ENCODE results near the gene USP15.
"Not testable (repeated sequence)": the region's sequence is repeated elsewhere in the genome, so short reads cannot be mapped to it uniquely, and the experiment has no call there.

The USP15 gene

DNA sequence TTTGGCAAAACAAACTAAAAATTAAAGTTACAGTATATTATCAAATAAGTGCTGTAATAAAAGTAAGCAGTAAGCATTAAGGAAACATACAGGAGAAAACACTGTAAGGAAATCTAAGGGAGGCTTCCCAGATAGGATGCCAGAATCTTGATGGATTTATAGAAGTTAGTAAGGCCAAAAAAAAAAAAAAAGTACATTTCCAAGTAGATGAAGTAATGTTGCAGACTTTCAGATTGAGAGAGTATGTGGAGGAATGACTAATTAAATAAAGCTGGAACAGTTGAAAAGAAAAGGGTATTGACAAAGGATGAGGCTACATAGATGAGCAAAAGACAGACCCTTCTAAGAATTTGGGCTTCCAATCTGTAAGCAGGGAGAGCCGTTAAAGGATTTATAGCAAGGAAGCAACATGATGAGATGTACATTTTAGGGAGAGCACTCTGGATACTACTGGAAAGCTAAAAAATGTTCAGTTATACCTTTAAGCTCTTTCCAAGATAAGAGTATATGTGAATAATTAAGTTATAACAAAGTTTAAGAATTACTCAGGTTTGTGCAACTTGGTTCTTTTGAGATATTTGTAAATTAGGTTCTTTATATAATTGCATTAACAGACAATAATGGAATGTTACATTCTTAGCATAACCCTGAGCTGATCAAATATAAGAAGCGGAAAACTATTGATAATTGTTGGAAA lies 119.0 kb downstream of the USP15 start:
- DNase-seq = no peak

DNA sequence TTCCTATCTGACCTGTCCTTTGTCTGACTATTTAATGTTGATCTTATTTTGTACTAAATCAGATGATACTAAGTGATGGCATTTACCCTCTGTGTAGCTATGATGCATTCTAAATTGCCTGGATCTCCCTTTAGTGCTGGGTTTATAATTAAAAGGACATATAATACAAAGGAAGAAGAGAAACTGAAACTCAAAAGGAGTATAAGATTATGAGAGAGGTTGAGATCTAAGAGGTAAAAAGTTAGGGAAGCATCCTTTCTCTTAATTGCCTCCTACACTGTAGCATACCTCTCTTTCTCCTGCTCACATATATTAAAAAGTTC lies 119.5 kb downstream of the USP15 start:
- no peak for DNase-seq

DNA sequence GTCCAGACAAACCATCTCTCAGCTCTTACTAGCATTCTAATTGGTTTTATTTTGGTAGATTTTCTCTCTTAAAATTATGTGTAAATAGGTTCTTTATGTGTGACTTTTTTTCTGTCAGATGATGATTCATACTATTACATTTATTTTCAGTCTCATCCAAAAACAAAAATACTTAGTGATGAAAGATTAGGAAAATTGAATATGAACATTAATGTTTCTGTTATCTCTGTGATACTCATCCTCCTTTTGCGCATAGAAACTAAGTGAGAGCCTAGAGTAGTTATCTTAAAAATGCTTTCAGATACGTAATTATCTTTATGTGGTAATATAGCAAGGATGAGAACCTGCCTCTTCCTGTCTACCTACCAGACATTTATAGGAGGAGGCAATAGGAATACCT lies 122.3 kb downstream of the USP15 start:
- no peak for DNase-seq

DNA sequence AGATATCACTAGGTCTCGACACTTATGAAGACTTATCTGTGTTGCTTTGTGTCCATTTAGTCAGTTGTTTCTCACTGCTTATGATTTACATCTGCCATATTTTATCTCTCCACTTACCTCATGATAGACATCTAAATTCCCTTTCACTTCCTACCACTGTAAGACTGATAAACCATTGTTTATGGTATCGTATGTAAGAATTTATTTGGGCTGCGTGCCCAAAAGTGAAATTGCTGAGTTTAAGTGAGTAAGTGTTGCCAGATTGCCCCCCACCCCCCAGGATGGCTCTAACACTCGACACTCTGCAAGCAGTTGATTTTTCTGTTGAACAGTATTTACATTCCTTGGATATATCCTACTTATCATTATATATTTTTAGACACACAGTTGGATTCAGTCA lies 136.5 kb downstream of the USP15 start:
- no peak for DNase-seq

DNA sequence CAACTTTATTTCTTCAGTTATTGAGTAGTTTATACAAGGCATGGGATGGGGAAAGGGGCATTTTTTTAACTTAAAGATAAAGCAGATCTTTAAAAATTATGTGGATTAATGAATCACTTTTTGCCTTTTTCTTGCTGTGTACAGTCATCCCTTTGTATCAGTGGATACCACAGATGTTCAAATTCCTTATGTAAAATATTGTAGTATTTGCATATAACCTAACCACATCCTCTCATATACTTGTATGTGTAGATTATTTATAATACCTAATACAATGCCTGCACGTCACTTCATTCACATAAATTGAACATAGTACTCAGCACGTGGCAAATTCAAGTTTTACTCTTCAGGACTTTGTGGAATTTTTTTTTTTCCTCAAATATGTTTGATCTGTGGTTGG lies 139.9 kb downstream of the USP15 start:
- no peak for DNase-seq

DNA sequence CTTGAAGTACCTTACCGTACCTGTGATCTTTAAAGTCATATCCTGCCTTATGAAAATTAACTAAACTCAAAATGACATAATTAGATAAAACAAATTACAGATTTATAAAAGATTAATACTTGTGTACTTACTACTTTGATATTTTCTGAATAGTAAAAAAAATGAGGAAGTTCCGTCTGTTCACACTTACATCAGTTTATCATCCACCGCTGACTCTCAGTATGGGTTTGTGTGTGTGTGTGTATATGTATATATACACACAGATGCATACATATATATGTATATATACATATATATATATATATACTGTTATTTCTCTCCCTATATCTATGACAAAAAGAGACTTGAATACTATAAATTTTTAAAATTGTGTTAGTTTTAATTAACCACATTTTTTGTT lies 141.4 kb downstream of the USP15 start:
- no peak for DNase-seq

DNA sequence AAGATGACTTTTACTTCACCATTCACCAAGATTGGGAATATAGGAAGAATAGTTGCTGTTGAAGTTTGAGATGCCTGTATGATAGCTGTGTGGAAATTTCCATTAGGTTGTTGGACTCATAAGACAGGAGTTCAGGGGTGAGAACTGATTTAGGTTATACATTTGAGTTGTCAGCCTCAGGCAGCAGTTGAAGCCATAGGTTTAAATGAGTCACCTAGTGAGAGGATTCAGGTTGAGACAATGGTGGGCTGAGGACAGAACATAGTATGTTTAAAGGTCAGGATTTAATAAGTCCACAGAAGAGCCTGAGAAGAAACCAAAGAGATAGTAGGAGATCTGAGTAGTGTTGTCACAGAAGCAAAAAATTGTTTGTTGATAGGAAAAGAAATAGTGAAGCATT lies 142.8 kb downstream of the USP15 start:
- no peak for DNase-seq

DNA sequence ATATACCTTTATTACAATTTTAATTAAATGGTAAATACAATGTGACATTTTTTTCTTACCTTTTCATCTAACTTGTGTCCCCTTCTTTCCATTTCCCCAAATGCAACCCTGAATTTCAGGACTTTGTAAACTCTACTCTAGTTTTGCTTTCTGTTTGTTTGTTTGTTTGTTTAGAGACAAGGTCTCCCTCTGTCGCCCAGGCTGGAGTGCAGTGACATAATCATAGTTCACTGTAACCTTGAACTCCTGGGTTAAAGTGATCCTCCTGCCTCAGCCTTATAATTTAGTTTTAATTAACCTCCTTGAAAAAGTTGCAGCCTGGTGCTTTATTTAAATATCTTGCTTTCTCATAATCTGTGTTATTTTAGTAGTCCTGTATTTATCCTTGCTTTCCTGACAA lies 147.4 kb downstream of the USP15 start:
- no peak for DNase-seq

DNA sequence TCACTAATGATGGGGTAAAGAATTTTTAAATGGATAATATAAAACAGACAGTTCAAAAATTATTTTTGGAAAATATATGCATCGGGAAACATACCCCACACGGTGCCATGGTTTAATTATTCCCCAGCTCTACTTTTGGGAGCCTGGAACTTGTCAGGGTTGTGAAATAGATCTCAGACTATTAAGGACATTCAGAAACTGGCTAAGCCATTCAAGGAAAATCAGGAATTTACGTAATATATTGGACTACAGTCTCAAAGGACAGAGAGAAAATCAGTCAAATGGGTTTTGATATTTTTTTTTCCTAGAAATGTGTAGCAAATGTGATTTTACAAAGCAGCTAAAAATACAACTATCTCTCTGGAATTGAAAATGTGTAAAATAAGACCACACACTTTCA lies 148.9 kb downstream of the USP15 start:
- DNase-seq = no peak

DNA sequence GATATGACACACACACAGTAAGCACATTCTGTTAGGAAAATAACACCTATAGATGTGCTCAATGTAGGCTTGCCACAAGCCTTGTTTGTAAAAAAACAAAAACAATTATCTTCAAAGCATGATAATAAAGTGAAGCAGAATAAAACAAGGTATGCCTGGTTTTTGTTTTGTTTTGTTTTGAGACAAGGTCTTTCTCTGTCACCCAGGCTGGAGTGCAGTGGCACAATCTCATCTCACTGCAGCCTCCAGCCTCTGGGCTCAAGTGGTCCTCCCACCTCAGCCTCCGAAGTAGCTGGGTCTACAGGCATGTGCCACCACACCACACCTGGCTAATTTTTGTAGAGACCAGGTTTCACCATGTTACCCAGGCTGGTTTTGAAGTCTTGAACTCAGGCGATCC lies 154.0 kb downstream of the USP15 start:
- DNase-seq = no peak

DNA sequence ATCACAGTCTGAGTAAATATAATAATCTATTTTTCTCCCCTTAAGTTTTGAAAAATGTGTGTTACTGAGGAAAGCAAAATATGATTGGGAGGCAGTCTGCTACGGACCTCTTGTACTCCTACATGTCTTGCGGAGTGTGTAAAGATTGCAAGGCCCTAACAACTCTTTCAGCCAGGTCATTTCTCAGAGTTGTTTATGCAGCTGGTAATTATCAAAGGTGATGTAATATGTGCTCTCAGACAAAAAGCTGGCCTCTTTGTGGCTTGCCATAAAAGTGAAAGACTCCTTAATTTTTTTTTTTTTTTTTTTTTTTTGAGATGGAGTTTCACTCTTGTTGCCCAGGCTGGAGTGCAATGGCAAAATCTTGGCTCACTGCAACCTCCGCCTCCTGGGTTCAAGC lies 165.9 kb downstream of the USP15 start:
- no peak for DNase-seq

DNA sequence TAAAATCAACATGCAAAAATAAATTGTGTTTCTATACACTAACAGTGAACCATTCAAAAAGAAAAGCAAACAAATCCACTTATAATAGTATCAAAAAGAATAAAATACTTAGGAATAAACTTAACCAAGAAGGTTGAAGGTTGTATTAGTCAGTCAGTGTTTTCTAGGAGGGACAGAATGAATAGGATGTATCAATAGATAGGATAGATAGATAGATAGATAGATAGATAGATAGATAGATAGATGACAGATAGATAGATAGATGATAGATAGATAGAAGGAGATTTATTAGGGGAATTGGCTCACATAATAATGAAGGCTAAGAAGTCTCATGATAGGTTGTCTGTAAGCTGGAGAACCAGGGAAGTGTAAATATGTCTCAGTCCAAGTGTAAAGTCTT lies 169.3 kb downstream of the USP15 start:
- DNase-seq = no peak

DNA sequence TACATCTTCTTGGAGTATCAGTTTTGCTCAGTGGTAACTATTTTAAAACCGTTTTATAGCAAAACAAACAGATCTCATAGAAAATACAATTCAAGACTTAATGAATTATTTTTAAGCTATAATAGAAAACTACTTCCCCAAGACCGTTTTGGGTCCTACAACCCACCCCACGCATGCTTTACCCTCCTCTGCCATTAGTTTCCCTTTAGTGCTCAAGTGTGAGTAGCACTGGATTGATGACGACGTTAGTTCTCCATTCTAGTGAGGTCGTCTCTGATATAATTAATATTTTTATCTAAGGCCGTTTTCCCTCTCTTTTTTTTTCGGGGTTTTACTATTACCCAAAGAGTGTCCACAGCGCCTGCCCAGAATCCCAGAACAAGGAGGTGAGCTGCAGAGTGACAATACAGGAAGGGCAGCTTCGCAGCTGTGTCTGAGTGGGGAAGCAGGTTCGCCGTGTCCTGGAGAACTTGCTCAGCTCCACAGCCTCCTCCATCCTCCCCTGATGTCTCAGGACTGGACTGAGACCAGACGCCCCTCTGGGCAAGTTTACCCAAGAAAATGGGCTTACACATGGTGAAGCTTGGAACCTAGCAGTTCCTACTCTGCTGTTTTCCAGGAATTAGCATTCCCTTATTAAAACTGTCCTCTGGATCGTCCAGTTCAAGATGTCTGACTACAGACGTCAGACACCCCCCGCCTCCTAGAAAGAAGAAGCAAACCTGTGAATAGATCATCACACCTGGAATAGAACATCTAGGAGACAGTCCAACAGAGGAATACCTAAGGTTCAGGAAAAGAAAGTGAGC lies 174.5 kb downstream of the USP15 start:
- no peak for DNase-seq

DNA sequence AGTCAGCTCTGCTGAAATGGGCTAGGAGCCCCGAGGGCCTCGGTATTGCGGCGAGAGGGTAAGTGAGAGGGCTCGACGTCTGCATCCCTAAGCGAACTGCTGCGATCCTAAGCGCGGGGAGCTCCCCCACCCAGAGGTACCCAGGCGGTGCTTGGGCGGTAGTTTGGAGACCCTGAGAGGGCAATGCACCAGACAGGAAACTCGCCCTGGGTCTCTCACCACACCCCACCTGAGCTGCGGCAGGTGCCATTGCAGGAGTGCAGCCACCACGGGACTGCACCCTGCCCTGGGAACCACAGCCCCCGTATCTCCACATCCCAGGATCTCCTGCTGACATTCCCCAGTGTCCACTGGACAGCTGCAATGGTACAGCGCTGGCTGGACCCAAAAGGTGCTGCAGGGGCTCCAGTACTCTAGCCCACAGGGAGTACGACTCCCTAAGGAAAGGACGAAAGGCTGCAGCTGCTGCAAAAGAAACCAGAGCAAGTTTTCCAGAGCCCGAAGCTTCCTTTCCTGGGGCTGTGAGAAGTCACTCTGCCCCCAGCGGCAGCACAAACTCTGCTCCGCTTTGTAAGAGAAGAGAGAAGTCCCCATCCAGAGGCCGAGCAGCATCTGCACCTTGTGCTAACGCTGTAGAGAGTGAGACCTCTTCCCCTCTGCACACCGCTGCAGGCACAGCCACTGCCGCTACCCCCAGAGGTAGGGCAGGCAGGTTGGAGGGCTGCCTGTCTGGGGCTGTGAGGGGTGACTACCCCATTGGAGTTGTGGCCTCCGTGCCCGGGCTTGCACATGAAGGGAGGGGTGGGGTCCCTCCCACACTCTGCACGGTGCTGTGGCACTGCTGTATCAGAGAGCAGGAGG lies 175.3 kb downstream of the USP15 start:
- no peak for DNase-seq

DNA sequence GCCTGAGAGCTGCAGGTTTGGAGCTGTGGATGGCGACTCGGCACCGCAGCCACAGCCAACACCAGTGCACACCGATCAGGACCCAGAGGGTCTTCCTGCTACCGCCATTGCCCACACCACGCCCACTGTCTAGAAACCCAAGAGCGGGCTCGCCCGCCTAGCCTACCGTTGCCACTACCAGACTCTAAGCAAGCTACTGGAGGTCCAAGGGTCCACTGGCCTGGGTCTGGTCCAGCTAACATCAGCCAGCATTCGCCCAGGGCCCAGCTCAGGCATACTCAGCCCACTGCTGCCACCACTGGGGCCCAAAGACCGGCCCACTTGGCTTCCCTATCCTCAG lies 175.9 kb downstream of the USP15 start:
- no peak for DNase-seq

DNA sequence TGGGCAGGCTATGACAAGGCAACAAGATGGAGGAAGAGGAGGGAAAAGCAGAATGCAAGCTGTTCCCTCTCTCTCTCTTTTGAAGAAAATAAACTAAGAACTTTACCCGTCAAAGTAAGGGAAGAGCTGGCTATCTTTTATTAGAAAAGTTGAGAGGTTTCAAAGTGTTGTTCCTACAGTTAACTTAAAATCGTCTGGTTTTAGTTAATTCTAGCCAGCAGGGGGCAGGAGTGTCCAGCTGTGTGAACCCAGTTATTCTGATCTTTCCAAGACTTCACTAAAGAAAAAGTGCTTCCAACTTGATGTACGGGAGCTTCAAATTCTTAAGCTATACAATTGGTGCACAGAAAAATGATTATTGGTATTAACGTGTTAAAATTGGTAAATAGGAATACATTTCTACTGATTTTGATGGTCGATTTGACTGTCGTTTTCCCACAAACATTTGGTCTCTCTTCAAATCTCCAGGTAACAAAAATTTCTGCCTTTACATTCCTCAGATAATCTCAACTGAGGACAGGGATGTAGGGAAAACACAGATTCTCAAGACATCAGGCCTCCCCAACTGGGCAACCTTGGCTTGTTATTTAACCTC lies 178.0 kb downstream of the USP15 start:
- peak; percentile 36 for DNase-seq

DNA sequence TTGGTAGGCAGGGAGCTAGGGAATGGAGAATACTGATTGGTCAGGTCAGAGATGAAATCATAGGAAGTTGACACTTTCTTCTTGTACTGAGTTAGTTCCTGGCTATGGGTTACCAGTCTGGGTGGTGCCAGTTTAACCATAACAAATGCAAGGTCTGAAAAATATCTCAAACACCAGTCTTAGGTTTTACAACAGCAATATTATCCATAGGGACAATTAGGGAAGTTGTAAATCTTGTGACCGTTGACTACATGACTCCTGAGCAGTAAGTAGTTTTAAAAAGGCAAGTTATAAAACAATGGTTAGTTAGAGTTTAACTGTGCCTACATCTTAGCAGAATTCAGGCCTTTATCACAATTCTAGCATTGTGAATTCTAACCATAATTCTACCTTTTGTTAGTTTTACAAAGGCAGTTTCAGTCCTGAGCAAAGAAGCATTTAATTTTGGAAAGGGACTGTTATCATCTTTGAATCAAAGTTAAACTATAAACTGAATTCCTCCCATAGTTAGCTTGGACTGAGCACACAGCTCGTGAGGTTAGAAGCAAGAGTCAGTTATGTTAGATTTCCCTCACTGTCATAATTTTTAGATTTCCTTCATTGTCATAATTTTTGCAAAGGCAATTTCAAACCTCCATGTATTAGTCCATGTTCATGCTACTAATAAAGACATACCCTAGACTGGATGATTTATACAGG lies 186.7 kb downstream of the USP15 start:
- no peak for DNase-seq

DNA sequence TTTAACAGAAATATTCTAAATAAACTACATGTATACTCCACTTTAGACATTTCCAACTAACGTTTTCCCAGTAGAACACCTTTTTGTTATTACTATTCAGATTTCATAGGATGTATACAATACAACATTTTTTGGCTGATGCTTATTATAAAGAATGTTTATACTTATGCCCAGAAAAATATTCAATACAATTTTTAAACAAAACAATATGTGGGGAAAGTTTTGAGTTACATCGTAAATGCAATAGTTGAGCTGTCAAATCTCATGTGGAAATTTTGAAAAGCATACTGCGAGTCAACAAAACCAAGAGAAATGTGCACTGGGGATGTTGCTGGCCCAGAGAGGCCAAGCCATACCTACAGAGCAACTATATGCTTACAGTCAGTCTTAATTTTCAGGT lies 188.2 kb downstream of the USP15 start:
- no peak for DNase-seq

DNA sequence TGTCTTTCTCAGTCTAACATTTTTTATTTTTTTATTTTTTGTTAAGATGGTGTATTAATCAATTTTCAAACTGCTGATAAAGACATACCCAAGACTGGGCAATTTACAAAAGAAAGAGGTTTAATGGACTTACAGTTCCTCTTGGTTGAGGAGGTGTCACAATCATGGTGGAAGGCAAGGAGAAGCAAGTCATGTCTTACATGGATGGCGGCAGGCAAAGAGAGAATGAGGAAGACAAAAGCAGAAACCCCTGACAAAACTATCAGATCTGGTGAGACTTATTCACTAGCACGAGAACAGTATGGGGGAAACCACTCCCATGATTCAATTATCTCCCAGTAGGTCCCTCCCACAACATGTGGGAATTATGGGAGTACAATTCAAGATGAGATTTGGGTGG lies 195.2 kb downstream of the USP15 start:
- not testable (repeated sequence) for DNase-seq

DNA sequence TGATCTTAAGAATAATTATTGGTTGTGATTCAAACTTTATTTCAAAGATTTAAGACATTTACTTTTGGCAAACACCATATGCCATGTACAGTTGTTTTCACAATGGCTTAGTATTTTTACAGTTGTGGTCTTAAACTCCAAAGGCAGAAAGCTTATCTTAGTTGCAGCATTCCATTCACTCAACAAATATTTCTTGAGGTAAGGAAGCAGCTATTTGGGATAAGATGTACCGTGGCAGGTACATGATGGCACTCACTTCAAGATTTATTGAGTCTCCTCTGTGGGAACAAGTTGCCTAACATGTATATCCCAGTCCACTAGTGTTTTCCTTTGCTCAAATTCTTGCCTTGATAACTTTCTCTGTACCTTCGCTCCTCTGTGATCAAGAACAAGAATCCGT lies 198.4 kb downstream of the USP15 start:
- no peak for DNase-seq

DNA sequence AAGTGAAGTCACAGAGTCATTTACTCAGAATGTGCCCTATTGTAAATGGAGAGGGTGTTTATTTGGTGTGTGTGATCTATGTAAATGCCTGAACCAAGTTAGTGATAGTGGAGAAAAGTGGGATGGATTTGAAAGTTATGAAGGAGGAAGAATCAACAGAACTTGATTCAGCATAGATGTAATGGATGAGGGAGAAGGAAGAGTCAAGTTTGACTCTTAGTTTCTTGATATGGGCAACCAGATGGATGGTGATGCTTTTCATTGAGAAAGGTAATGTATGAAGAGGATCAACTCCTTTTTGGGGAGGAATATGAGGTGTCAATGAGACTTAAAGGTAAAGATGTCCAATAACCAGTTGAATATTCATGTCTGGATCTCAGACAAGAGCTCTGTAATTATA lies 199.8 kb downstream of the USP15 start:
- DNase-seq = no peak

DNA sequence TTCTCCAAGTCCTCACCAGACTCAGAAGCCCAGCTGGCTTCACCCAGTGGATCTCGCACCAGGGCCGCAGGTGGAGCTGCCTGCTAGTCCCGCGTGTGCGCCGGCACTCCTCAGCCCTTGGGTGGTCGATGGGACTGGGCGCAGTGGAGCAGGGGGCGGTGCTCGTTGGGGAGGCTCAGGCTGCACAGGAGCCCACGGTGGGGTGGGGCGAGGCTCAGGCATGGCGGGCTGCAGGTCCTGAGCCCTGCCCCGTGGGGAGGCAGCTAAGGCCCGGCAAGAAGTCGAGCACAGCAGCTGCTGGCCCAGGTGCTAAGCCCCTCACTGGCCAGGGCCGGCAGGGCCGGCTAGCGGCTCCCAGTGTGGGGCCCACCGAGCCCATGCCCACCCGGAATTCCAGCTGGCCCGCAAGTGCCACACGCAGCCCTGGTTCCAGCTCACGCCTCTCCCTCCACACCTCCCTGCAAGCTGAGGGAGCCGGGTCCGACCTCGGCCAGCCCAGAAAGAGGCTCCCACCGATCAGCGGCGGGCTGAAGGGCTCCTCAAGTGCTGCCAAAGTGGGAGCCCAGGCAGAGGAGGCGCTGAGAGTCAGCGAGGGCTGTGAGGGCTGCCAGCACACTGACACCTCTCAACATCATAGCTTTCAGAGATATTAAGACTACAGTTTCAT lies 201.1 kb downstream of the USP15 start:
- DNase-seq = not testable (repeated sequence)
